HG03039 (cell line): Measurements from ENCODE around the gene TYW5.
"Not testable (repeated sequence)": the region's sequence is repeated elsewhere in the genome, so short reads cannot be mapped to it uniquely, and the experiment has no call there.

Source experiments
- ATAC-seq: cut with Tn5 transposase; IDR thresholded peaks from one replicate; pipeline ENCODE4 v1.9.1; 2021; ENCODE audit warnings: mild to moderate bottlenecking, moderate library complexity; ENCODE audit not compliant: unreplicated experiment

TYW5 gene

GRCh38 chr2:199923924-199924323, 31.4 kb downstream of the TYW5 start:
- ATAC-seq, result no peak

GRCh38 chr2:199922856-199923255, 32.4 kb downstream of the TYW5 start:
- ATAC-seq, result no peak

GRCh38 chr2:199916980-199917379, 38.3 kb downstream of the TYW5 start:
- ATAC-seq, result no peak

GRCh38 chr2:199914372-199914958, 40.8 kb downstream of the TYW5 start:
- ATAC-seq, result no peak

- ATAC-seq, result not testable (repeated sequence)
Observed at GRCh38 chr2:199912553-199913114, 42.7 kb downstream of the TYW5 start.

GRCh38 chr2:199911877-199912161, 43.5 kb downstream of the TYW5 start:
- no peak for ATAC-seq

- peak; percentile 94 for ATAC-seq
Observed at GRCh38 chr2:199911052-199911876, 44.0 kb downstream of the TYW5 start, which contains the start of gene C2orf69. Gene C2orf69 (plus strand): TSS chr2:199911293. CDS start chr2:199911439, 146 bp downstream.

GRCh38 chr2:199910338-199911051, 44.8 kb downstream of the TYW5 start:
- ATAC-seq, result no peak

- no peak for ATAC-seq
Observed at GRCh38 chr2:199907008-199907714, 48.1 kb downstream of the TYW5 start.

GRCh38 chr2:199903111-199903510, 52.2 kb downstream of the TYW5 start:
- no peak for ATAC-seq

- ATAC-seq, result no peak
Observed at GRCh38 chr2:199902486-199903110, 52.7 kb downstream of the TYW5 start.

- ATAC-seq, result no peak
Observed at GRCh38 chr2:199901942-199902341, 53.3 kb downstream of the TYW5 start.

GRCh38 chr2:199896617-199897016, 58.7 kb downstream of the TYW5 start:
- ATAC-seq, result no peak

- no peak for ATAC-seq
Observed at GRCh38 chr2:199895406-199895805, 59.9 kb downstream of the TYW5 start.

- ATAC-seq, result no peak
Observed at GRCh38 chr2:199883474-199884212, 71.6 kb downstream of the TYW5 start.

GRCh38 chr2:199882667-199883066, 72.6 kb downstream of the TYW5 start:
- no peak for ATAC-seq
